Measurements from ENCODE around the gene NID2.

DNA sequence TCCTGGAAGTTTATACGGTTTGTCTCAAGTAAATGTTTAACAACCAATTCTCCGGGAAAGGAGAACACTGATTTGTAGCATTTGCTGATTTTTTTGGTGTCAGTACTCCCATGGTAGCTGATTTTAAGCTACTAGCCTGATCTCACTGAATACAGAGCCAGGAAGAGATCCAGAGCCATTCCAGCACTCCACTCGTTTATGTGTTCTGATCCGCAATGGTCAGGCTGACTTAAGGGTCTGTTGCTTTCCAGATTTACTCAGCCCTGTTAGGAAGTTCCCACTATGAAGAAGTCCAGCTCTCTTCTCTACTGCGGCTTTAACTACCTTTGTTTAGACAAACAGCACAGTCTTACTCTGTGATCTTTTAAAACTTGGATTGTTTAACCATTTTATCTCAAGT, 38.0 kb upstream of the NID2 start:
- TF ChIP-seq, protein P1, sequence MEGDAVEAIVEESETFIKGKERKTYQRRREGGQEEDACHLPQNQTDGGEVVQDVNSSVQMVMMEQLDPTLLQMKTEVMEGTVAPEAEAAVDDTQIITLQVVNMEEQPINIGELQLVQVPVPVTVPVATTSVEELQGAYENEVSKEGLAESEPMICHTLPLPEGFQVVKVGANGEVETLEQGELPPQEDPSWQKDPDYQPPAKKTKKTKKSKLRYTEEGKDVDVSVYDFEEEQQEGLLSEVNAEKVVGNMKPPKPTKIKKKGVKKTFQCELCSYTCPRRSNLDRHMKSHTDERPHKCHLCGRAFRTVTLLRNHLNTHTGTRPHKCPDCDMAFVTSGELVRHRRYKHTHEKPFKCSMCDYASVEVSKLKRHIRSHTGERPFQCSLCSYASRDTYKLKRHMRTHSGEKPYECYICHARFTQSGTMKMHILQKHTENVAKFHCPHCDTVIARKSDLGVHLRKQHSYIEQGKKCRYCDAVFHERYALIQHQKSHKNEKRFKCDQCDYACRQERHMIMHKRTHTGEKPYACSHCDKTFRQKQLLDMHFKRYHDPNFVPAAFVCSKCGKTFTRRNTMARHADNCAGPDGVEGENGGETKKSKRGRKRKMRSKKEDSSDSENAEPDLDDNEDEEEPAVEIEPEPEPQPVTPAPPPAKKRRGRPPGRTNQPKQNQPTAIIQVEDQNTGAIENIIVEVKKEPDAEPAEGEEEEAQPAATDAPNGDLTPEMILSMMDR (IDR thresholded peaks at IDR 0.05), result no peak
- no peak for TF ChIP-seq EZH2 (IDR thresholded peaks at IDR 0.05)
